Measurements from ENCODE around the gene SEMA4D. TPM values are rescaled to one million over a fixed set of nuclear protein-coding genes. Genes with fewer than 3 reads are reported as not detected.

SEMA4D gene
- polyA plus RNA-seq, 1 donor from 2014 or later, result 34.0 TPM

DNA sequence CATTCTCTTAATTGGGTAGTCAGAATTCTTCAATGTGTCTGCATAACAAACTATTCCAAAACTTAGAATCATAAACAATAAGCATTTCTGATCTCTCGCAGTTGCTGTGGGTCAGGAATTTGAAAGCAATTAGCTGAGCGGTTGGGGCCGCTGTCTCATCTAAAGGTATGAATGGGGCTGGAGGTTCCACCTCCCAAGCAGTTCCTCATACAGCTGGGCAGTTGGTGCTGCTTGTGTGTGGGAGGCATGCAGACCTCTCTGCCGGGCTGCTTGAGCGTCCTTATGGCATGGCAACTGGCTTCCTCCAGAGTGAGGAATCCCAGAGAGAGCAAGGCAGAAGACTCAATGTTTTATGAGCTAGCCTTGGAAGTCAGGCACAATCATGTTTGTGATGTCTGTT is 30.2 kb upstream of the SEMA4D start:
- H3K4me2 ChIP-seq (ENCODE audit: low read length), result no peak overlapping the region
- H3F3A ChIP-seq (ENCODE audit: insufficient read depth, low read length, poor library complexity, severe bottlenecking), result no peaks in the 10 kb centered on the region
- no peak overlapping the region for H2AFZ ChIP-seq (ENCODE audit: low read depth, low read length)

DNA sequence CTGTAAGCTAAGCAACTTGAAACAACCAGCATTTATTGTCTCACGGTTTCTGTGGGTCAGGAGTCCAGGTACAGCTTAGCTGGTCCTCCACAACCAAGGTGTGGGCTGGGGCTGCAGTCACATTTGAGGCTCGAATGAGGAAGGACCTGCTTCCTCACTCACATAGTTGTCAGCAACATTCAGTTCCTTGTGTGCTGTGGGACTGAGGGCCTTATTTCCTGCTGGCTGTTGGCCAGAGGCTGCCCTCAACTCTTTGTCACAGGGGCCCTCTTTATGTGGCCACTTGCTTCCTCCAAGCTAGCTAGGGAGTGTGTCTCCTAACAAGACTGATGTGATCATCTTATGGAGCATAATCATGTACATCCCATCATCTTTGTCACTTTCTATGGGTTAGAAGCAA is 29.2 kb upstream of the SEMA4D start:
- no peak overlapping the region for H2AFZ ChIP-seq (ENCODE audit: low read depth, low read length)
- H3K9me2 ChIP-seq (ENCODE audit: insufficient read depth, low read length), result no peaks in the 10 kb centered on the region
- H3K27ac ChIP-seq (ENCODE audit: low read length), result no peak overlapping the region
- H3K36me3 ChIP-seq (ENCODE audit: insufficient read depth, low read length), result no peaks in the 10 kb centered on the region
- no peaks in the 10 kb centered on the region for H4K20me1 ChIP-seq (ENCODE audit: insufficient read depth)
- no peak overlapping the region for H3K4me2 ChIP-seq (ENCODE audit: low read length)
- H3F3A ChIP-seq (ENCODE audit: insufficient read depth, low read length, poor library complexity, severe bottlenecking), result no peaks in the 10 kb centered on the region
- H3K27me3 ChIP-seq (ENCODE audit: insufficient read depth, low read depth, low read length), result no peaks in the 10 kb centered on the region
- H3K4me3 ChIP-seq (ENCODE audit: low read length), result no peak overlapping the region
- H3K9me3 ChIP-seq (ENCODE audit: low read length), result no peaks in the 10 kb centered on the region
- H3K9ac ChIP-seq (ENCODE audit: low read length), result no peak overlapping the region
- TF ChIP-seq, protein P1, sequence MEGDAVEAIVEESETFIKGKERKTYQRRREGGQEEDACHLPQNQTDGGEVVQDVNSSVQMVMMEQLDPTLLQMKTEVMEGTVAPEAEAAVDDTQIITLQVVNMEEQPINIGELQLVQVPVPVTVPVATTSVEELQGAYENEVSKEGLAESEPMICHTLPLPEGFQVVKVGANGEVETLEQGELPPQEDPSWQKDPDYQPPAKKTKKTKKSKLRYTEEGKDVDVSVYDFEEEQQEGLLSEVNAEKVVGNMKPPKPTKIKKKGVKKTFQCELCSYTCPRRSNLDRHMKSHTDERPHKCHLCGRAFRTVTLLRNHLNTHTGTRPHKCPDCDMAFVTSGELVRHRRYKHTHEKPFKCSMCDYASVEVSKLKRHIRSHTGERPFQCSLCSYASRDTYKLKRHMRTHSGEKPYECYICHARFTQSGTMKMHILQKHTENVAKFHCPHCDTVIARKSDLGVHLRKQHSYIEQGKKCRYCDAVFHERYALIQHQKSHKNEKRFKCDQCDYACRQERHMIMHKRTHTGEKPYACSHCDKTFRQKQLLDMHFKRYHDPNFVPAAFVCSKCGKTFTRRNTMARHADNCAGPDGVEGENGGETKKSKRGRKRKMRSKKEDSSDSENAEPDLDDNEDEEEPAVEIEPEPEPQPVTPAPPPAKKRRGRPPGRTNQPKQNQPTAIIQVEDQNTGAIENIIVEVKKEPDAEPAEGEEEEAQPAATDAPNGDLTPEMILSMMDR (IDR thresholded peaks at IDR 0.05; ENCODE audit: poor library complexity, severe bottlenecking), result no peak
- TF ChIP-seq RAD21 (conservative IDR thresholded peaks at IDR 0.05), result no peak
- TF ChIP-seq EP300 (conservative IDR thresholded peaks at IDR 0.05; ENCODE audit: poor library complexity, severe bottlenecking), result no peak
- no peak for TF ChIP-seq SMC3 (conservative IDR thresholded peaks at IDR 0.05; ENCODE audit: poor library complexity)
- TF ChIP-seq, protein P2, sequence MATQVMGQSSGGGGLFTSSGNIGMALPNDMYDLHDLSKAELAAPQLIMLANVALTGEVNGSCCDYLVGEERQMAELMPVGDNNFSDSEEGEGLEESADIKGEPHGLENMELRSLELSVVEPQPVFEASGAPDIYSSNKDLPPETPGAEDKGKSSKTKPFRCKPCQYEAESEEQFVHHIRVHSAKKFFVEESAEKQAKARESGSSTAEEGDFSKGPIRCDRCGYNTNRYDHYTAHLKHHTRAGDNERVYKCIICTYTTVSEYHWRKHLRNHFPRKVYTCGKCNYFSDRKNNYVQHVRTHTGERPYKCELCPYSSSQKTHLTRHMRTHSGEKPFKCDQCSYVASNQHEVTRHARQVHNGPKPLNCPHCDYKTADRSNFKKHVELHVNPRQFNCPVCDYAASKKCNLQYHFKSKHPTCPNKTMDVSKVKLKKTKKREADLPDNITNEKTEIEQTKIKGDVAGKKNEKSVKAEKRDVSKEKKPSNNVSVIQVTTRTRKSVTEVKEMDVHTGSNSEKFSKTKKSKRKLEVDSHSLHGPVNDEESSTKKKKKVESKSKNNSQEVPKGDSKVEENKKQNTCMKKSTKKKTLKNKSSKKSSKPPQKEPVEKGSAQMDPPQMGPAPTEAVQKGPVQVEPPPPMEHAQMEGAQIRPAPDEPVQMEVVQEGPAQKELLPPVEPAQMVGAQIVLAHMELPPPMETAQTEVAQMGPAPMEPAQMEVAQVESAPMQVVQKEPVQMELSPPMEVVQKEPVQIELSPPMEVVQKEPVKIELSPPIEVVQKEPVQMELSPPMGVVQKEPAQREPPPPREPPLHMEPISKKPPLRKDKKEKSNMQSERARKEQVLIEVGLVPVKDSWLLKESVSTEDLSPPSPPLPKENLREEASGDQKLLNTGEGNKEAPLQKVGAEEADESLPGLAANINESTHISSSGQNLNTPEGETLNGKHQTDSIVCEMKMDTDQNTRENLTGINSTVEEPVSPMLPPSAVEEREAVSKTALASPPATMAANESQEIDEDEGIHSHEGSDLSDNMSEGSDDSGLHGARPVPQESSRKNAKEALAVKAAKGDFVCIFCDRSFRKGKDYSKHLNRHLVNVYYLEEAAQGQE (IDR thresholded peaks at IDR 0.05; ENCODE audit: borderline replicate concordance), result no peak
- no peak for TF ChIP-seq MXI1 (conservative IDR thresholded peaks at IDR 0.05; ENCODE audit: poor library complexity, severe bottlenecking)
- no peak for TF ChIP-seq POLR2AphosphoS5 (IDR thresholded peaks at IDR 0.05)
- no peak for TF ChIP-seq EZH2 (IDR thresholded peaks at IDR 0.05; ENCODE audit: borderline replicate concordance, insufficient read depth, low read length, poor library complexity, severe bottlenecking)
- TF ChIP-seq TAF1 (IDR thresholded peaks at IDR 0.05; ENCODE audit: low read depth), result no peak
- H3K79me2 ChIP-seq (replicated peaks; ENCODE audit: insufficient read depth, low read length), result no peaks in the 10 kb centered on the region

More for the DNA sequence above, 30.2 kb upstream of the SEMA4D start:
- Histone ChIP-seq H3K9me2 (ENCODE audit: insufficient read depth, low read length) (no peaks in the 10 kb centered on the region), H3K36me3 (ENCODE audit: insufficient read depth, low read length) (no peaks in the 10 kb centered on the region), H3K4me3 (ENCODE audit: low read length) (no peak overlapping the region), H3K27ac (ENCODE audit: low read length) (no peak overlapping the region), H3K9ac (ENCODE audit: low read length) (no peak overlapping the region), H3K79me2 (replicated peaks; ENCODE audit: insufficient read depth, low read length) (no peaks in the 10 kb centered on the region), H3K9me3 (ENCODE audit: low read length) (no peaks in the 10 kb centered on the region), H3K27me3 (ENCODE audit: insufficient read depth, low read depth, low read length) (no peaks in the 10 kb centered on the region), H4K20me1 (ENCODE audit: insufficient read depth) (no peaks in the 10 kb centered on the region)
- TF ChIP-seq TAF1 (IDR thresholded peaks at IDR 0.05; ENCODE audit: low read depth) (no peak), EZH2 (IDR thresholded peaks at IDR 0.05; ENCODE audit: borderline replicate concordance, insufficient read depth, low read length, poor library complexity, severe bottlenecking) (no peak), POLR2AphosphoS5 (IDR thresholded peaks at IDR 0.05) (no peak), MXI1 (conservative IDR thresholded peaks at IDR 0.05; ENCODE audit: poor library complexity, severe bottlenecking) (no peak), EP300 (conservative IDR thresholded peaks at IDR 0.05; ENCODE audit: poor library complexity, severe bottlenecking) (no peak), SMC3 (conservative IDR thresholded peaks at IDR 0.05; ENCODE audit: poor library complexity) (no peak), RAD21 (conservative IDR thresholded peaks at IDR 0.05) (no peak)
- TF ChIP-seq, protein P1 (IDR thresholded peaks at IDR 0.05; ENCODE audit: poor library complexity, severe bottlenecking), result no peak
- TF ChIP-seq, protein P2 (IDR thresholded peaks at IDR 0.05; ENCODE audit: borderline replicate concordance), result no peak
